WERI-Rb-1 (cell line): ENCODE measurements around the gene C10orf71.

Experiments
- DNase-seq: peaks from one replicate; pipeline ENCODE4 v3.0.0-alpha.2; 2020
- H3K27ac ChIP-seq: fragments of 250-450 bp; sonication (Bioruptor Pico); 2 replicates; pipeline ENCODE4 v1.5.1; 2020; ENCODE audit warnings: mild to moderate bottlenecking, moderate library complexity
- H3K27me3 ChIP-seq: fragments of 250-450 bp; sonication (Bioruptor Pico); 2 replicates; pipeline ENCODE4 v1.5.1; 2021; ENCODE audit warnings: mild to moderate bottlenecking, low read depth, moderate library complexity; ENCODE audit not compliant: insufficient read depth, severe bottlenecking
- H3K36me3 ChIP-seq: fragments of 250-450 bp; sonication (Bioruptor Pico); 2 replicates; pipeline ENCODE4 v1.5.1; 2020; ENCODE audit warnings: mild to moderate bottlenecking, moderate library complexity
- H3K4me3 ChIP-seq: 2 replicates; pipeline ENCODE4 v1.5.1; 2011; ENCODE audit warnings: low read depth, mild to moderate bottlenecking, control low read depth, low read length
- H3K9me3 ChIP-seq: fragments of 250-450 bp; sonication (Bioruptor Pico); 2 replicates; pipeline ENCODE4 v1.5.1; 2021; ENCODE audit warnings: mild to moderate bottlenecking, moderate library complexity; ENCODE audit not compliant: severe bottlenecking
- TF ChIP-seq, protein P1 (sequence below): IDR thresholded peaks from 2 replicates; pipeline ENCODE4 v1.5.1; 2011; ENCODE audit warnings: low read depth, mild to moderate bottlenecking, control low read depth, inconsistent platforms, low read length

Gene C10orf71

DNA sequence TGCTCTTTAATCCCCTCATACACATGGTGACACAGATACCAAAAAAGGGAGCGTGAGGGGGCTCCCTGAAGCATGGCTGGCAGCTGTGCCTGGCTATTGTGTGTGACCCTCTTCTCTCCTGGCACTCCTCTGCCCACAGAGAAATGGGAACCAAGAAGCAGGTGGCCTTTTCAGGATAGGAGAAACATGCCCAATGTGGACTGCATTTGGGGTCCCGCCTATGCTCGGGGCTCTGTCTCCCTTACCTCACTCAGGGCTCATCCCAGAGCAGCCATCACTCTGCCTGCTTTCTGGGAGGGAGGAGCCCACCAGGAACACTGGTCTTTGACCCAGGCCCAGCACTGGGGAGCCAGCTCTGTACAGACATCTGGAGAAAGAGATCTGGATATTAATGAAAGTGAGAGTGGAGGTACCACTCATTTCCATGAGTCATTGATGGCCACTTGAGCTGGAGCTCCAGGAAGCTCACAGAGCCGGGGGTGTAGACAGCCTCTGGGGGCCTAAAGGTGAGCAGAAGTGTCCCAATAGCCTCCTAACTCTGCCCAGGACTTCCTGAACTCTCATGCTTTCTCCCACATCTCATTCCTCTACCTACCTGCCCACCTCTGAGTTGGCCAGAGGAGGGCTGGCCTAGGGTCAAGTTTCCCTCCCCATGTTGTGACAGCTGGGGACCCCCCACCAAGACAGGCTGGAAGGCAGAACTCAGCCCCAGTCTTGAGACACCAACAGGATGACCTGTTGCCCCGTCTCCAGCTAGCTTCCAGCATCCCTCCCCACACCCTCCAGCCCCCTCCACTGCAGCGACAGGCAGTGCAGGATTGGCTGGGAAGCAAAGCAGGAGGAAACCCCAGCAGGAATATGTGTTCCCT is 54.3 kb downstream of the C10orf71 start:
- DNase-seq, result no peak
- TF ChIP-seq, protein P1, sequence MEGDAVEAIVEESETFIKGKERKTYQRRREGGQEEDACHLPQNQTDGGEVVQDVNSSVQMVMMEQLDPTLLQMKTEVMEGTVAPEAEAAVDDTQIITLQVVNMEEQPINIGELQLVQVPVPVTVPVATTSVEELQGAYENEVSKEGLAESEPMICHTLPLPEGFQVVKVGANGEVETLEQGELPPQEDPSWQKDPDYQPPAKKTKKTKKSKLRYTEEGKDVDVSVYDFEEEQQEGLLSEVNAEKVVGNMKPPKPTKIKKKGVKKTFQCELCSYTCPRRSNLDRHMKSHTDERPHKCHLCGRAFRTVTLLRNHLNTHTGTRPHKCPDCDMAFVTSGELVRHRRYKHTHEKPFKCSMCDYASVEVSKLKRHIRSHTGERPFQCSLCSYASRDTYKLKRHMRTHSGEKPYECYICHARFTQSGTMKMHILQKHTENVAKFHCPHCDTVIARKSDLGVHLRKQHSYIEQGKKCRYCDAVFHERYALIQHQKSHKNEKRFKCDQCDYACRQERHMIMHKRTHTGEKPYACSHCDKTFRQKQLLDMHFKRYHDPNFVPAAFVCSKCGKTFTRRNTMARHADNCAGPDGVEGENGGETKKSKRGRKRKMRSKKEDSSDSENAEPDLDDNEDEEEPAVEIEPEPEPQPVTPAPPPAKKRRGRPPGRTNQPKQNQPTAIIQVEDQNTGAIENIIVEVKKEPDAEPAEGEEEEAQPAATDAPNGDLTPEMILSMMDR, result no peak
- Histone ChIP-seq H3K4me3 (no peak overlapping the region), H3K36me3 (no peaks in the 10 kb centered on the region), H3K27ac (no peak overlapping the region), H3K27me3 (no peaks in the 10 kb centered on the region), H3K9me3 (no peaks in the 10 kb centered on the region)

DNA sequence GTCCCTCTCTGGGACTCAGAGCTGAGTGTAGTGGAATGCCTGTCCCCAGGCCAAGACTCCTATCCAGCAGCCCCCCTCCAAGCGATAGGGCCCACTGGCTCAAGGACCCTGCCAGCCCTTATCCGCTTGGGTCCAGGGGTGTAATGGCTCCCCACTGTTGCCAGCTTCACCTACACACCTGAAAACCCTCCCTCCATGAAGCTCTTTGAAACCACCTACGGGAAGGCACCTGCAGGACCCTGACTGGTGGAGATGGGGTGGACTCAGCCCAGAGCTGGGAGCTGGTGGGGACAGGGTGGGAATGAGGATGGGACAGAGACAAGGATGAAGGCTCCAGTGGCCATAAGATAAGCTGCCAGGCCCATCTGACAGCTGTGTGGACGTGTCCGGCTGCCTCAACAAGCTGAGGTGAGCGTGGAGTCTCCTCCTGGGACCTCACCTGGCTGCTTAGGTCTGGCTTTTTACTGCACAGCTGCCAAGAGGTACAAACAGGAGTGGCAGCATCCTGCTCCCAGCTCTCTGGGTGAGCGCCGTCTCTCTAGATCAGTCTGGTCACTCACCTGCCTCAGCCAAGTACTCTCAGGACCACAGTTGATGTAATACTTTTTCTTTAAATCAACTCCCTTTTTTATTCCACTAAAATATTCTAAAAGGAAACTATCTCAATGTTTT is 55.1 kb downstream of the C10orf71 start:
- no peaks in the 10 kb centered on the region for H3K27me3 ChIP-seq
- H3K36me3 ChIP-seq, result no peaks in the 10 kb centered on the region
- no peak overlapping the region for H3K4me3 ChIP-seq
- TF ChIP-seq, protein P1, result no peak
- DNase-seq, result no peak
- H3K9me3 ChIP-seq, result no peaks in the 10 kb centered on the region
- no peak overlapping the region for H3K27ac ChIP-seq

DNA sequence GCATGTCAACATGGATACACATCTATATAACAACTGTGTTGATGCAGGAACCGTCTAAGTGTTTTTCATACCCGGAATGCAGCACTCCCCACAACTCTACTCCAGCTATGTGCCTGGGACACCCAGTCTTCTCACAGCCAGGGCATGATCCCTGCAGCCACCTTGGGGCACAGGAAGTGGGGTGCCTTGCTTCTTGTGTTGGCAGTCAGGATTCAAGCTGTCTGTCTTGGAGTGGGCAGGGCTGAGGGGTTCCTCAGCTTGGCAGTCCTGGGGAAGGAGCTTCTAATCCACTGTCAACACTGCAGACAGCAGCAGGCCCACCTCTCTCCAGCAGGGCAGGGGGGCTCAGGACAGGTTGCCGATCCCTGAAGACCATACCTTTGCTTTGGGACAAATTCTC is 55.6 kb downstream of the C10orf71 start:
- no peaks in the 10 kb centered on the region for H3K36me3 ChIP-seq
- no peak overlapping the region for H3K27ac ChIP-seq
- DNase-seq, result no peak
- no peak overlapping the region for H3K4me3 ChIP-seq
- no peaks in the 10 kb centered on the region for H3K9me3 ChIP-seq
- TF ChIP-seq, protein P1, result no peak
- no peaks in the 10 kb centered on the region for H3K27me3 ChIP-seq

DNA sequence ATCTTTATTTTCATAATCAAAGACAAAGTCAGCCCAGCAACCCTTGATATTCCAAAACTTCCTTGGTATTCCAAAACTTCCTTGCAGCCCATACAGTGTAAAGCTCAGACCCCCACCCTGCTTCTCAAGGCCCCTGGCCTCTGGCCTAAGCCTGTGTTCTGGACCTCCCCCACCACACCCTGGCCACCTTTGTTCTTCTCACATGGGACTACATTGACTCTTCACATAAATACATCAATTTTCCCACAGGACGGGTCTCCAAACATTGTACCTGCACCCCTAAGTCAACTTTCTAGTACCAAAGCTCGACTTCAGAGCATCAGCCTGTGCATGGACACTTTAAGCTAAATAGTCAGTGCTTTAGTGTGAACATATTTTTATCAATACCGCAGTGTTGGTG is 56.3 kb downstream of the C10orf71 start:
- Histone ChIP-seq H3K36me3 (no peaks in the 10 kb centered on the region), H3K27ac (no peak overlapping the region), H3K4me3 (no peak overlapping the region), H3K27me3 (no peaks in the 10 kb centered on the region), H3K9me3 (no peaks in the 10 kb centered on the region)
- DNase-seq, result no peak
- TF ChIP-seq, protein P1, result no peak

DNA sequence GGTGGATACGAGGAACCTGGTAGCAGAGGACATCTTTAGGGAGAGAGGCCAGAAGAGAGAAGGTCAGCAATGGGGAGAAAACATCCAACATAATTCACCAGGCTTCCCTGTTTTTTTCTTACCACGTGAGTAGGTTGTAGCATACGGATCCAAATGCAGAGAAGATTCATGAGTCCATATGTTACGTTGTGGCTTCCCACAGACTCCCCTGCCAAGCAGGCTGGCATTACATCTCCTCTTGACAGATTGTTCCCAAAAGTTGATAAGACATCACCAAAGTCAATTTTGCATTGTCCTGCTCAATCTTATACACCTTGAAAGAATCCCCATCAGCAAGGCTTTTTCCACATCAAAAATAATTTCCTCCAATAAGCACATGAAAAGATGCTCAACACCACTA is 57.2 kb downstream of the C10orf71 start:
- TF ChIP-seq, protein P1, result no peak
- DNase-seq, result no peak
- peaks cover 3% of the 10 kb centered on the region for H3K27me3 ChIP-seq
- no peaks in the 10 kb centered on the region for H3K36me3 ChIP-seq
- H3K27ac ChIP-seq, result no peak overlapping the region
- H3K4me3 ChIP-seq, result no peak overlapping the region
- no peaks in the 10 kb centered on the region for H3K9me3 ChIP-seq
